Activated T-cell treated with anti-CD3 and anti-CD28 coated beads, Interleukin-2, amount 50 U/mL, for 48 hours (primary cell): ENCODE data around the gene TAS2R50.
"Not testable (repeated sequence)": the region's sequence is repeated elsewhere in the genome, so short reads cannot be mapped to it uniquely, and the experiment has no call there.

Source experiments
- DNase-seq, 2 experiments: peaks; one replicate each; pipeline ENCODE4 v3.0.0-alpha.2; 2020

The TAS2R50 gene, protein sequence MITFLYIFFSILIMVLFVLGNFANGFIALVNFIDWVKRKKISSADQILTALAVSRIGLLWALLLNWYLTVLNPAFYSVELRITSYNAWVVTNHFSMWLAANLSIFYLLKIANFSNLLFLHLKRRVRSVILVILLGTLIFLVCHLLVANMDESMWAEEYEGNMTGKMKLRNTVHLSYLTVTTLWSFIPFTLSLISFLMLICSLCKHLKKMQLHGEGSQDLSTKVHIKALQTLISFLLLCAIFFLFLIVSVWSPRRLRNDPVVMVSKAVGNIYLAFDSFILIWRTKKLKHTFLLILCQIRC

DNA sequence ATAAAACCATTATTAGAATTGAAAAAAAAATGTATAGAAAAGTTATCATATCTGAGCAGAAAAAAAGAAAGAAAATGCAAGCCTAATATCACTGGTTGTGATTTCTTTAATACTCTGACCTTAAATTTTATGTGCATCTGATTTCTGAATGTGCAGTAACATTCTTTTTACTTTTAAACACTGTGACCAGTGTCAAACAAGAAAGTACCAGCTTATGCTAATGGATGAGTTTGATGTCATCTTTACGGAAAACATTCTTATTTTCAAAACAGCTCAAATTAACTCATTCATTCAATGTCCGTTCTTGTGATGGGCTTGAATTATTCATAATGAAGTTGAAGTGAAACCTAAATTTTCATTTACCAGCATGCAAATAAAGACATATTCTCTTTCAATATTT lies at the start of gene TAS2R50:
TAS2R50 (minus strand) TSS at position 101 of the 400 bp plus-strand sequence; CDS start at position 49, 52 bp downstream.
- no peak for DNase-seq

DNA sequence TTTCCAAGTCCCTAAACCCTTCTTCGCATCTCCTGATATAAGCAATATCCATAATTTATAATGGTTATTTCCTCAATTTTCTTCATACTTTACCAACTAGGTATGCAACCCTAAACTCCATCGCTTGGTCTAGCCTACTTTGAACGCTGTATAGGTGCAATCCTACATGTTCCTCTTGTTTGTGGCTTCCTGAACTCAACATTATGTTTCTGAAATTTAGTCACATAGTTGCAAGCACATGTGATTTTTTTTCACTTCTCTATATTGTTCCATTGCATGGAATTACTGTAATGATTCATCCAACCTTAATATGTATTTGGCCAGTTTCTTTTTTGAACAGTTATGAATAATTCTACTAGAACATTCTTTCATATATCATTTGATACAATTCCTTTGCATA lies 47.2 kb upstream of the TAS2R50 start:
- not testable (repeated sequence) for DNase-seq

DNA sequence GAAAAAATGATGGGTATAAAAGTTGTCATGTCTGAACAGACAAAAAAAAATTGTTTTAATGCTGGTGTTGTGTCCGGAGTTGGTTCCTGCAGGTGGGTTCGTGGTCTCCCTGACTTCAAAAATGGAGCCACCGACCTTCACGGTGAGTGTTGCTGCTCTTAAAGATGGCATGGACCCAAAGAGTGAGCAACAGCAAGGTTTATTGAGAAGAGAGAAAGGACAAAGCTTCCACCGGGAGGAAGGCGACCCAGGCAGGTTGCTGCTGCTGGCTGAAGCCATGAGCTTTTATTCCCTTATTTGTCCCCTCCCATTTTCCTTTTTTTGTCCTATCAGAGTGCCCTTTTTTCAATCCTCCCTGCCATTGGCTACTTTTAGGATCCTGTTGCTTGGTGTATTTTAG lies 44.6 kb upstream of the TAS2R50 start, which contains the start of gene TAS2R31:
TAS2R31 (minus strand) TSS at position 101 of the 400 bp plus-strand sequence; CDS start at position 29, 72 bp downstream.
- DNase-seq, result no peak

DNA sequence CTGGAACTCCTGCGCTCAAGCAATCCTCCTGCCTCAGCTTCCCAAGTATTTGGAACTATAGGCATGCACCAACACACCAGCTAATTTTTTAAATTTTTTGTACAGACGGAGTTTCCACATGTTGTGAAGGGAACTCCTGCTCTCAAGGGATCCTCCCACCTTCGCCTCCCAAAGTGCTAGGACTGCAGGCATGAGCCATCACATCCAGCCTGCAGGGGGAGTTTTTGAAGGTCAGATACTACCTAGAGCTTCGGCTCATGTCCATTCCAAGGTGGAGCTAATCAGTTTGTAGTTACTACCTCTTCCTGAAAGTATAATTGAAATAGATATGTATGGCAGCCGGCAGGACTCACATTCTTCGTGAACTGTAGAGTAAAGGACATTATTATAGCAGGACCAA lies 39.4 kb upstream of the TAS2R50 start:
- DNase-seq, result no peak

DNA sequence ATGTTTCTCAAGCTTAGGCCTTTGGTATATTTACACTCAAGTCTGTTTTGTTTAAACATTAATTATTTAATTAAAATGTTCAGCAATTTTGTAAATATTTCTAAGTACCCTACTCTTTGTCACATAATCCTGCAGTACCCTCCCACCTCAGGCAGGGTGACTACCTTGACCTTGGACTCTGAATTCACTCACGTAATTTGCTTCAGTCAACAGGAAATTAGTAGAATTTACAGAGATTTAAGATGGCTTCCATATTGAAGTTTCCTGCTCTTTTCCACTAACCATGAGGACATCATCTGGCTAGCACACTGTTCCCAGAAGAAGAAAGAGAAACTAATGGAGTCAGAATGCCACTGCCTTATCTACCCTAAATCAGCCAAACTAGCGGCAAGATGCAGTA lies 36.7 kb upstream of the TAS2R50 start:
- DNase-seq, result no peak

DNA sequence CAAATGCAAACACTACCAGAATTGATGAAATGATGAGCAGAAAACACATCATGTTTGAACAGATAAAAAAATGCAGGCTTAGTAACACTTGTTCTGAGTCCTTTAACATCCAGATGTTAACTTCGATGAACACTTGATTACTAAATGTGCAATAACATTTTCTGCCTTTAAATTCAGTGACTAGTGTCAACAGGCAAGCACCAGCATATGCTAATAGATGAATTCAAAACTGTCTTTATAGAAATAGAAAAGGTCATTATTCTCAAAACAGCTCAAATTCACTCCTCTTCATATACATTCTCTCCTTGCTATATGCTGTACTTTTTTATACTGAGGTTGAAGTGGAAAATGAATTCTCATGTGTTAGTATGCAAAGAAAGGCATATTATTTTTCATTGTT lies 35.8 kb upstream of the TAS2R50 start, which contains the start of gene TAS2R19:
TAS2R19 (minus strand) TSS at position 101 of the 400 bp plus-strand sequence; CDS start at position 52, 49 bp downstream.
- no peak for DNase-seq

DNA sequence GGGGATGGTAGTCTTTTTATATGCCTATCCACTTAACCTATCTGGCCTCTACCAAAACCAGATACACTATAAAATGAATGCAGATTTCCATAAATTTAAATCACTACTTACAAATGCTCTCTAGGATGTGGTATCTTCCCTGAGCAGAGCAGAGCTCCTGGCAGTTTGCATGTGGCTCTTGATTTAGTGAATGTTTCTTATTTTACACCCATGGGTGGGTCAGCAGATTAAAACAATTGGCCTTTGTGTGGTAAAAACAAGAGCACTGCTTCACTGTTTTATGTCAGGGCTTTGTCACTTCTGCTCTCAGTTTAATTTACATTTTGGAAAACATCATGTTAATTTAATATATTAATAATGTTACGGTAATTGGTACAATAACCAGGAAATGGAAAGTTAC lies 30.2 kb upstream of the TAS2R50 start:
- DNase-seq, result no peak

DNA sequence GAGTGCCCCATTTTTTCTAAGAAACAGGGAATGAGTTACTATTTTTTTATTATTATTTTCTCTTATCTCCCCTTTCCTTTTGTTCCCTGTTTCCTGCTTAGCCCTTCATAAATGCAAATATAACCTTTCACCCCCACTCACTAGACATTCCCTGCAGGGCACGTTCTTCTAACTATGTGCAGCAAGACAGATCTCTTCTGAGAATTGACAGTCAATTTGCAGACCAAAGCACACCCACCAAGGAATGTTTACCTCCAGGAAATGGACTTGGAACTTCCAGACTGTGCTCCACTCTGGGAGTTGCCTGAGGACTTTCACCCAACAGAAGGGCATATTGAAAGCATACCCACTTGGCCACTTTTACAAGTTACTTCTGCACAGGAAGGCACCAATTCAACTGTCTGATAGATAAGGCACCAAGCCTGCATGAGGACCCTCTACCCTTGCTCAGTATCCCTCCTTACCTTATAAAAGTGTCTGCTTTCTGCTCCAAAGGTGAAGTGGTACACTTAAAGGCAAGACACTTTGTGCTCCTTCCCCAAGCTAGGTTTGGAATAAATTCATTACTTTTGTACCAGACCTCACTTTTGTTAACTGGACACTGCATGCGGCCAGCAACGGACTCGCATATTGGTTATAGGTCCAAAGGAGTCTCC lies 29.2 kb upstream of the TAS2R50 start:
- DNase-seq, result no peak

DNA sequence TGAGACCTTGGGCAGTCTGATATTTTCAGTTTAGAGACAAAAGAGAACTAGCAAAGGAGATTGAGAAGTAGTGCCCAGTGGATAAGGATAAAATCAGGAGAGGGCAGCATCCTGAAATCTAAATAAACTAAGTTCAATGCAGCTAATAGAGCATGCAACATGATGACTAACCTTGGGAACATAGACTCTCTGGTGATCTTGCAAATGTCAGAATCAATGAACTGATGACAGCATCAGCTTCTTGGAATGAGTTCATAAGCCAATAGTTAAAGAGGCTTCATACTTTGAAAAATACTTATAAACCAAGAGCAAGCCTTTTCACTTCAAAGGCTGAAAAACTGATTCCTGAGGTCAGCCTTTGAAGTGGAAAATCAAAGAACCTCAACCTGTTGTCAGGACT lies 27.5 kb upstream of the TAS2R50 start:
- no peak for DNase-seq

DNA sequence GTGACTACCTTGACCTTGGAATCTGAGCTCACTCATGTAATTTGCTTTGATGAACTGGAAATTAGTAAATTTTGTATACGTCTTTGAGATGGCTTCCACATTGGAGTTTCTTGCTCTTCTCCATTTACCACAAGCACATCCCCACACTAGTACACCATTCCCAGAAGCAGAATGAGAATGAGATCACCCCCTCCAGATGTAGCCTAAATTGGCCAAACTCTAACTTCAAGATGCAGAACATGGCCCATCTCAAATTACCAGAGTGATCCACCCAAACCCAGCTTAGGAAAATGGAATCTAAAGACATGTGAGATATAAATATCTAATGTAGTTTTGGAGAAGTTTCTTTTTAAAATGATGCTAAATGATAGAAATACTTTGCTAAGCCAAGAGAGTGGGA lies 20.9 kb upstream of the TAS2R50 start:
- no peak for DNase-seq

DNA sequence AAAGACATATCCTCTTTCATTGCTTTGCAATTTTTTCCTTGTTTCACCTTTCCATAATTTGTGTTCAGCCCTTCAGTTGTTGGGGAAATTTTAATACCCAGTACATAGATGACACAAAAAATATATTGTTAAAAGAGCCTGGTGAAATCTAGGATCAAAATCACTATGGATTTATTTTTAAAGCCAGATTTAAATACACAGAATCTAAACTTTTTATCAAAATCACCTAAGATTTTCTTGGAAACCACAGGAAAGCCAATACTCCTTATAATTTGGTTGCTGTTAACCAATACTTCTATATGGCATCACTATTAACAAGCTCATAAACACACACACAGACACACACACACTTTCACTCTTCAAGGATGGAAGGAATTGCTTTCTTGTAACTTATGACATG lies 11.5 kb upstream of the TAS2R50 start, which contains the start of gene TAS2R20:
TAS2R20 (minus strand) TSS at position 101 of the 400 bp plus-strand sequence. CDS start 429 bp downstream, outside the sequence.
- no peak for DNase-seq

DNA sequence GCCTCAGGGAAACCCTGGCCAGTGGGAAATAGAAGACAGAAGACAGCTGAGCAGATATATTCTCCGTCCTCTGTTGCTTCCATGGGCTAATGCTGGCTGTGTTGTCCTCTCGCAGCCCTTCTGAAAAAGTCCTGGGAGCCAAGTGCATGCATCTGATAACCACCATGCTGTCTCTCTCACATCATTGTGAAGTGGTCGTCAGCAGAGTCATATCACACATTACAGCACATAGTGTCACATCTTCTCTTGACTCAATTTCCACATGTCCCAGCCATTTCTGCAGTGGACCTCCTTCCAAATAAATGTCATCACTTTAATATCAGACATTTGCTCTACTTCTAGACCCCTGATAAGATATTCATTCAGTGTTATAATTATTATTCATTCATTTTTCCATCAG lies 7.6 kb upstream of the TAS2R50 start:
- no peak for DNase-seq

DNA sequence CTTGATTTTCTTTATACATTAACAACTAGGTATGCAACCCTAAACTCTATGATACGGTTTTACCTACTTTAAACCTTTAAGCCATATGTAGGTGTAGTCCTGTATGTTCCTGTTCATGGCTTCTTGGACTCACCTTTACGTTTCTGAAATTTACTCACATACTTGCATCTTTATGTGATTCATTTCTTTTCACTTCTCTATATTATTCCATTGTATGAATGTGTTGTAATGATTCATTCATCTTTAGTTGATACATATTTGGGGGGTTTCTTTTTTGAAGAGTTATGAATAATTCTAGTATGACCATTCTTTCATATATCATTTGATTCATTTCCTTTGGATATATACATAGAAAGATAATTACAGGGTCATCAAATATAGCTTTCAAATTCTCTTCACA lies 2.4 kb upstream of the TAS2R50 start:
- no peak for DNase-seq

DNA sequence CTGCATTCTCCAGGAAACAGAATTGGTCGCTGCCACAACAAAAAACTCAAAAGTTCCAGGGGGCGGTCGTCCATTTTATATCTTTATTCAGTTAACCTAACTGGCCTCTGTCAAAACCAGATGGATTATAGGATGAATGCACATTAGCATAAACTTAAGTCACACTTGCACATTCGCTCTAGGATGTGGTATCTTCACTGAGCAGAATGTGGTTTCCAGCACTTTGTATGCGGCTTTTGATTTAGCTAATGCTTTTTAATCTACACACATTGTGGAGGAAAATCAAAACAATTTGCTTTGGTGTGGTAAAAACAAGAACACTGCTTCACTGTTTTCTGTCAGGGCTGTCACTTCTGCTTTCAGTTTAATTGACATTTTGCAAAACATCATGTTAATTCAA lies 4.5 kb downstream of the TAS2R50 start:
- DNase-seq, result no peak

DNA sequence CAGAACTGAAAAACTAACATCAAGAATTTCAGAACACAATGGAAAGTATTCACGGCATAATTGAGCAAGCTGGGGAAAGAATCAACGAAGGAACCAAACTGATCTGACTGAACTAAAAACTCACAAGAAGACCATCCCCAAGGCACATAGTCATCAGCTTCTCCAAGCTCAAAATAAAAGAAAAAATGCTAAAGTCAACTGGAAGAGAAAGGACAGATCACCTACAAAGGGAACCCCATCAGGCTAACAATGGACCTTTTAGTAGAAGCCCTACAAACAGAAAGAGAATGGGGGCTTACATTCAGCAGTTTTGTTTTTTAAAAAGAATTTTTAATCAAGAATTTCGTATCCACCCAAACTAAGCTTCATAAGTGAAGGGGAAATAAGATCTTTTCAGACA lies 11.7 kb downstream of the TAS2R50 start:
- DNase-seq, result no peak

DNA sequence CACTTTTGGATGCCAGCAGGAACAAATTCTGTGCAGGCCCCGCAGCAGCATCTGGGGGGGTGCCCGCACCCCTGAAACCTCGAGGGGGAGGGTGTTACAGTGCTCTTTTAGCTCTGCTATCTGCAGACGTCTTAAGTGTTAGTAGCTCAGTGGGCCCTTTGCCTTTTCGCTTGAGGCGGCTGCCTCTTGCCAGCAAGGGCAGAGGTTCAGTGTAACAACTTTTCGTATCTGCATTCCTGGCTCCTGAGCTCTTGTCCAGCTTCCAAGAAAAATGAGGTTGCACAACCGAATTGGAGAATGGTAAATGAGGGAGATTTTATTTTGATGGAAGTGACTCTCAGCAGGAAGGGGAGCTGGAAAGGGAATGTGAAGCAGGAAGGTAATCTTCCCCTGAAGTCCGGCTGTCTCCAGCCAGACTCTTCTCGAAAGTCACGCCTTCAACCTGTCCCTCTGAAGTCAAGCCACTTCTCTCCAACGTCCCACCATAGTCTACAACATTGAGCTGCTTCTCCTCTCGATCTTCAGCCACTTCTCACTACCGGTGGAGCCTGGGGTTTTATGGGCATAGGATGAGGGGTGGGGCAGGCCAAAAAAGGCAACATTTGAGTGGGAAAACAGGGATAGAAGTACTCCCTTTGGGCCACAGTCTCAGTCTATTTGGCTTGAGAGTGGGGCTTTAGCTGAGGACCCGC lies 17.8 kb downstream of the TAS2R50 start:
- DNase-seq, result no peak

DNA sequence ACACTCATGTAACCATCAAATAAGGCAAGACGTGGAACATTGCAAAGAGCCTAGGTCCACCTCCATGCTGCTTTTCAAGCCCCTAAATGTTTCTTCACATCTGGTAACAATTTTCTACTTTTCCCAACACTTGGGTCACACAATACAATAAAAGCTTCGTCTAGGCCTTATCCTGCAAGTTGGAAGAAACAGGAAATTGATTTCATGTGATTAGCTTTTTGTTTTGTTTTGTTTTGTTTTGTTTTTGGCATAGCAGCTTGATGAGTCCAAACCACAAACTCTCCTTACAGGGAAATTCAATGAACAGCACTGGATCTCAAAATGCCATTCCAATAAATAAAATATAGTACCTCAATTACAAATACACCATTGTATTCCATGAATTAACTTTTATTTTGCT lies 19.3 kb downstream of the TAS2R50 start:
- DNase-seq, result no peak

DNA sequence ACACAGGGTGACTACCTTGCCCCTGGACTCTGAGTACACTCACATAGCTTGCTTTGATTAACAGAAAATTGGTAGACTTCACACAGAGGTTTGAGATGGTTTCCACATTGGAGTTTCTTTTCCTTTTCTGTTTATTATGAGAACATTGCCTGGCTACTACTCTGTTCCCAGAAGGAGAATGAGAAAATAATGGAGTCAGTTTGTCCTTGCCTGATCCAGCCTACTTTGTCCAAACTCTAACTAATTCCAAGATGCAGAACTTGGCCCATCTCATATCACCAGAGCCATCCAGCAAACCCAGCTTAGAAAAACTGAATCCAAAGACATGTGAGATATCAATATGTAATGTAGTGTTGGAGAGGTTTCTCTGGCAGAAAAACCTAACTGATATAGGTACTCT lies 20.4 kb downstream of the TAS2R50 start:
- no peak for DNase-seq

DNA sequence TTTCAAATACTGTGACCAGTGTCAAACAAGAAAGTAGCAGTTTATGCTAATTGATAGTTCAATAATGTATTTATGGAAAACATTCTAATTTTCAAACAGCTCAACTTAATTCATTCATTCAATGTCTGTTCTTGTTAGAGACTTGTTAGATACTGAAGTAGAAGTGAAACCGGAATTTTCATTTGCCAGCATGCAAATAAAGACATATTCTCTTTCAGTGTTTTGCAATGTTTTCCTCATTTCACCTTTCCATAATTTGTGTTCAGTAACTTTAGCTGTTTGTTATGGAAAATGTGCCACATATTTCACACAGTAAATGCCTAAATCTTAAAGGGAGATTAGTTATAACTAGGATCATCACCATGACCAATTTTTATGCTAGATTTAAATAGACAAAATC lies 21.2 kb downstream of the TAS2R50 start:
- no peak for DNase-seq

DNA sequence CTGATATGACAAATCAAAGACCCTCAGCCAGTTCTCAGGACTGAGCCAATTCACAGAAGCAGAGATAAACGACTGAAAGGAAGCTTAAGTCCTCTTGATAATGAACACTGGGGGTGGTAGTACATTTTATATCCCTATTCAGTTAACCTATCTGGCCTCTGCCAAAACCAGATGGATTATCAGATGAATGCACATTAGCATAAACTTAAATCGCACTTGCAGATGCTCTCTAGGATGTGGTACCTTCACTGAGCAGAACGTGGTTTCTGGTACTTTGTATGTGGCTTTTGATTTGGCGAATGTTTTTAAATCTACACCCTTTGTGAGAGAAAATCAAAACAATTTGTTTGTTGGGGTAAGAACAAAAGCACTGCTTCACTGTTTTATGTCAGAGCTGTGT lies 26.5 kb downstream of the TAS2R50 start:
- no peak for DNase-seq

DNA sequence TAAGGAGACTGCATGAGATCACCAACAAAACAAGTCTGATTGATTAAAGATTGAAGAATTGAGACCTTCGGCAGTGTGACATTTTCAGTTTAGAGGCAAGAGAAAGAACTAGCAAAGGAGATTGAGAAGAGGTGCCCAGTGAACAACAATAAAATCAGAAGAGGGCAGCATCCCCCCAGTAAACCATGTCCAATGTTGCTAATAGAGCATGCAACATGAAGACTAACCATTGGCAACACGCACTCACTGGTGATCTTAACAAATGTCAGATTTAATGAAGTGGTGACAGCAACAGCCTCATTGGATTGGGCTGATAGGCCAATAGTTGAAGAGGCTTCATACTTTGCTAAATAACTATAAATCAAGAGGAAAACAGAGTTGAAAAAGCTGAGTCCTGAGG lies 26.9 kb downstream of the TAS2R50 start:
- no peak for DNase-seq

DNA sequence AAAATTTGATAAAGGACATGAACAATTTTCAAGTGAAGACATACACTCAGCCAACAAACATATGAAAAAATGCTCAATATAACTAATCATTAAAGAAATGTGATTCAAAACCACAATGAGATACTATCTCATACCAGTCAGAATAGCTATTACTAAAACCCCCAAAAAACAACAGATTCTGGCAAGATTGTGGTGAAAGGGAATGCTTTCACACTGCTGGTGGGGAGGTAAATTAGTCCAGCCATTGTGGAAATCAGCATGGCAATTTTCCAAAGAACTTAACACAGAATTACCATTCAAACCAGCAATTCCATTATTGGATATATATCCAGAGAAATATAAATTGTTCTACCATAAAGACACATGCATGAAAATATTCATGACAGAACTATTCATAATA lies 29.0 kb downstream of the TAS2R50 start:
- no peak for DNase-seq

DNA sequence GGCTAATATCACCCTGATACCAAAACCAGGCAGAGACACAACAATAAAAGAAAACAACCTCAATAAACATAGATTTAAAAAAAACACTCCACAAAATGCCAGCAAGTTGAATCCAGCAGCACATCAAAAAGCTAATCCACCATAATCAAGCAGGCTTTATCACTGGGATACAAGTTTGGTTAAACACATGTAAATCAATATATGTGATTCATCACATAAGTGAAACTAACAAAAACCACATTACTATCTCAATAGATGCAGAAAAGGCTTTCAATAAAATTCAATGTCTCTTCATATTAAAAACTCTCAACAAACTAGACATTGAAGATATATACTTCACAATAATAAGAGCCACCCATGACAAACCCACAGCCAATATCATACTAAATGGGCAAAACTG lies 30.6 kb downstream of the TAS2R50 start:
- DNase-seq, result no peak

DNA sequence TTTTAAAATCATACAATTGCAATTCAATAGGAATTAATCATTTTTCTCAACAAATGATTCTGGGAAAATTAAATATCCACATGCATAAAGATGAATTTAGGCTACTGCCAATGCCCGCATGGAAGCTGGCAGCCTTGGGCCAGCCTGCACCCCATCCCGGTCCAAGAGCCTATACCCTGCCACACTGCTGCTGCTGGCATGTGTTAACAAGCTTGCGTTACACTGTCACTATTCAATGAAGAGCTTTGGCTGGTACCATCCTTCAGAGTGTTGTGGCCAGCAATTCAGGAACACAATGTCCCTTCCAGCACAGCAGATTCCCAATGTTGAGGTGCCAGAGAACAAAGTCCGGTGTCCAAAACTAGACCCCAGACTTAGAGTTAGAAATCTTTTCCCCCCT lies 34.1 kb downstream of the TAS2R50 start:
- DNase-seq, result no peak
